NCI-H1436 (cell line): ENCODE data around the gene RAD51B.
"Not testable (repeated sequence)": the region's sequence is repeated elsewhere in the genome, so short reads cannot be mapped to it uniquely, and the experiment has no call there.

Experiments used
- DNase-seq: peaks from one replicate; lab custom pipeline; 2025; lab: John Stamatoyannopoulos, UW

The RAD51B gene

DNA sequence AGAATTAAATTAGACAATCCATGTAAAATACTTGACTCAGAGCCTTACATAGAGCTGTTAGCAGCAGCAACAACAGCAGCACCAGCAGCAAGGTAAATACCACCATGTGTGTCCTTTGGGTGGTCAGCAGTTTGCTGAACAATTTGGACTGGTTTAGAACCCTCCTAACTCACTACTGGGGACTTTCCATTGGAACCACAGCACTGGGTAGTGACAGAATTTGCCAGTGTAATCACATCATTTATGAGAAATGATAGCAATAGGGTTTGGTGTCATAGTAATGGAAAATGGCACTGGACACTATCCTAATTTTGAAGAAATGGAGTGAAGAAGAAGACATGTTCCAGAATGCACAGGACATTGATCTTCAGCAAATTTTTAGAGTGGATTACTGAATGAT, 392.8 kb downstream of the RAD51B start:
- DNase-seq, result no peak

GRCh38 chr14:68214431-68214830, 394.9 kb downstream of the RAD51B start:
- DNase-seq, result peak; percentile 2

DNA sequence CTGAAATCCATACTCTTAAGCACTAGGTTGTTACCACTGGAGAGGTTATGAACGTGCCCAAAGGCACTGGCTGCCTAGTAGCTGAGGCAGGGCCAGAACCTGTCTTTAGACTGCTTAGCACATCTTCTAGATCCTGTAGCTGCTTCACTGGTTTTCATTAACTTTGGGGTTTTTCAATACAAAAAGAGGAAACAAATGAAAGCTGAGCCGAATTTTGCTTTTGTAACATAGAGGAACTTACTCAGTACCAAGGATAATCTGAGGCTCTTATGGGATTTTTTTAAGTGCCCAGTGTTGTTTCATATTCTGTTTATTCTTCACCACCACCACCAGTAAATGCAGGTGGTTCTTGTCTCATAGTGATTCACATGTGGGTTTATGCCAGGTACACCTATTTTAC, 396.1 kb downstream of the RAD51B start:
- no peak for DNase-seq

DNA sequence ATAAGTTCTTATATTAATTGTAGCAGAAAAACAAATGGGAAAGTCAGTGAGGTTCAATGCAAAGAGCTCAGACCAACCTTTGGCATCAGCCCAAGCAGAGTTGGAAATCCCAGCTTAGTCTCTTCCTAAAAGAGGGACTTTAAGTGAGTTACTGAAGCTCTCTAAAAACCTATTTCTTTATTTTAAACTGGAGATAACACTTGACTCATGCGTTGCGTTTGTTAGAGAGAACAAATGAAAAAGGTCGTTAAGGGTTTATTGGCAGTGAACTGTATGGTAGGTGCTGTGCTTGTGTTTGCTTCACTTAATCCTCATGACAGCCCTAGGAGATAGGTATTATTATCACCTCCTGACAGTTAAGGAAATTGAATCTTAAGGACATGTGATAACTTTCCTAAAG, 396.5 kb downstream of the RAD51B start:
- DNase-seq, result no peak

DNA sequence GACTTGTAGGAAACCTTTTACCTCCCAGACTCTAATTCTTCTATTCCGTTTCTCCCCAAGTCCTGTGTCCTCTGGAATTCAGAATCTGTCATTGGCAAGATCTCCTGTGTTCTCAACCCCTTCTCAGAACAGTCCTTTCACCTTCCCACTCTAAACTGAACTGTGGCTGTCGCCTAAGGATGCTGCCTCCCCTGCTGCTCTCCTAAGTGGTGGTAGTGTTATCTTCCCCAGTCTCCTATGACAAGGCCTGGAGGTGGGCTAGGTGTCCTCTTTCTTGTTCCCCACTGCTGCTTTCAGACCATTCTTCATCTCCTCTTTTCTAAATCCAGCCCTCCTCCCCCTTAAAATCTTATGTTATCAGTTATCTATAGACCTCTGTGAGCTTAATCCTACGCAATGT, 397.4 kb downstream of the RAD51B start:
- DNase-seq, result no peak

GRCh38 chr14:68217791-68218340, 398.3 kb downstream of the RAD51B start:
- no peak for DNase-seq

- no peak for DNase-seq
These were observed 399.8 kb downstream of the RAD51B start for GRCh38 chr14:68219407-68219806.

DNA sequence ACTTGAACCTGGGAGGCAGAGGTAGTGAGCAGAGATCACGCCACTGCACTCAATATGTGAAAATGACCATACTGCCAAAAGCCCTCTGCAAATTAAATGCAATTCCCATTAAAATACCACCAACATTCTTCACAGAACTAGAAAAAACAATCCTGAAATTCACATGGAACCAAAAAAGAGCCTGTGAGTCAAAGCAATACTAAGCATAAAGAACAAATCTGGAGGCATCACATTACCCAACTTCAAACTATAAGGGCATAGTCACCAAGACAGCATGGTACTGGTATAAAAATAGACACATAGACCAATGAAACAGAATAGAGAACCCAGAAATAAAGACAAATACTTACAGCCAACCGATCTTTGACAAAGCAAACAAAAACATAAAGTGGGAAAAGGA, 401.5 kb downstream of the RAD51B start:
- not testable (repeated sequence) for DNase-seq

GRCh38 chr14:68222154-68222553, 402.6 kb downstream of the RAD51B start:
- DNase-seq, result no peak

DNA sequence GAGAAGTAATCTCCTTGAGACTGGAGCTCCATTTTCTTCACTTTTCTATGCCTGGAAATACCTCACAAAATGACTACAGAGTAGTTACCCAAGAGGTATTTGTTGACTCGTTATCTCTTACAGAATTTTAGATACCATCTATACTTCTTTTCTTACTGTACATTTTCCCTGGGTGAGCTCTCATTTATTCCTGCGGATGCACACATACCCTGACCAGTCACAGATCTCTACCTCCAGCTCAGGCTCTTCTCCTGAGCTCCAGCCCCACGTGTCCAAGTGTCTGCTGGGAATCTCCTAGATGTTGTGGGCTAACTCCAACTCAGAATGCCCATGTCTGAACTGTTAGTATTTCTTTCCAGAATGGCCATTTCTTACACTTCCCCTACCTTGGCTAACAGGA, 403.1 kb downstream of the RAD51B start:
- no peak for DNase-seq

GRCh38 chr14:68223631-68224030, 404.1 kb downstream of the RAD51B start:
- no peak for DNase-seq

DNA sequence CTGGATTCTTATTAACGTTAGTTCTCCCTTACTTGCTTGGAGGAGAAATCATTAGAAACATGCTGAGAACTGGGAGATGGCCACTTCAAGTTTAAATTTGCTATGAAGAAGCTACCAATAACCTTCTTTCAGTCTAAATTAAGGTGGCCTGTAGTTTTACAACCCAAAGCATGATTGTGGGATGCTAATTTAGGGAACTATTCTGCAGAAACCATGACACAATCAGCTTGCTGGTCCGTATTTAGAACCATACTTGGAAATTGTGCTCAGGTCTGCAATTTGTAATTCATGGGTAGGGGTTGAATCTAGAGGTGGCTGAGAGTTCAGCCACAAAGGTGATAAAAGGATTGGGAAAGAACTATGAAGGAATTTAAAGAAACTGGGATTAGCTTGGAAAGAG, 405.7 kb downstream of the RAD51B start:
- no peak for DNase-seq

DNA sequence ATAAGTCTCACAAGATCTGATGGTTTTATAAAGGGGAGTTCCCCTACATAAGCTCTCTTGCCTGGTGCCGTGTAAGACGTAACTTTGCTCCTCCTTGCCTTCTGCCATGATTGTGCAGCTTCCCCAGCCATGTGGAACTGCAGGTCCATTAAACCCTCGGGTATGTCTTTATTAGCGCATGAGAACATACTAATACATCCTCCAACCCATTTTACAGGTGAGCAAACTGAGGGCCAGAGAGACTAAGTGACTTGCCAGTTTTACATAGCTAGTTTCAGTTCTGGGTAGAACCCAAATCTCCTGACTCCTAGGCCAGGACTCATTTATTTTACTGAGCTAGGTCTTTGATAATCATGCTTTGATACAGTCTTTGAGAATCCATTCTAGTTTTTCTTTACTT, 406.9 kb downstream of the RAD51B start:
- no peak for DNase-seq

- no peak for DNase-seq
These were observed 409.1 kb downstream of the RAD51B start for GRCh38 chr14:68228656-68229055.

GRCh38 chr14:68229423-68230100, 410.0 kb downstream of the RAD51B start:
- no peak for DNase-seq

- DNase-seq, result no peak
These were observed 410.8 kb downstream of the RAD51B start for GRCh38 chr14:68230202-68230949.

DNA sequence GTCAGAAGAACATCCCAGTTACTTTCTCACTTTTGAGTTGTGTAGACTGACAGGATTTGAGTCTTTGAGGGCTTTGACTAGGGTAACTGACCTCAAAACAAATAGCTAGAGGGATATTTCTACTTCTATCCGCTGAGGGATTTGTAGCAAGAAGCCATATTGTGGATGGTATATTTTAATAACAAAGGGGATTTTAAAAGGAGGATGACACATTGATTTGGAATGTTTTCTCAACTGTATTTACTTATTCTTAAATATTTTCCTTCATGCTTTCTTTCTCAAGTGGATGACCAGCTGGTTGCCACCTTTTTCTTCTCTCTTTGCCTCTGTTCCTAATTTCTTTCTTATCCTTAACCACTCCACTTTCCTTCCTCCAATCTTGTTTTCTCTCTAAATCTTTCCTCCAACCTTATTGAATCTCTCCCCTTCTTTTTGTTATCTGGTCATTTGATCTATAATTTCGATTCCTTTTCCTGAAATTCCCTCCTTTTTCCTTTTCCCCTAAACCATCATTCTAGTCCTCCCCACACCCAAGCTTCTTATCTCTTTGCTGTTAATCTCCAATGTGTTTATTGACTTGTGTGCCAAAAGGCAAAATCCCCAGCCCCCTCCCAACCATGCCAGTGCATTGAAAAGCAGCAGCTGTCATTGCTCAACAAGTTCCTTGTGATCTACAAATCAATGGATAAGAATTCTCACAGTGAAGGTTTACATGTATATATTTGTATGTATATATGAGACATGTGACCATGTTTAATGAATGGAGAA, 411.6 kb downstream of the RAD51B start:
- DNase-seq, result no peak

DNA sequence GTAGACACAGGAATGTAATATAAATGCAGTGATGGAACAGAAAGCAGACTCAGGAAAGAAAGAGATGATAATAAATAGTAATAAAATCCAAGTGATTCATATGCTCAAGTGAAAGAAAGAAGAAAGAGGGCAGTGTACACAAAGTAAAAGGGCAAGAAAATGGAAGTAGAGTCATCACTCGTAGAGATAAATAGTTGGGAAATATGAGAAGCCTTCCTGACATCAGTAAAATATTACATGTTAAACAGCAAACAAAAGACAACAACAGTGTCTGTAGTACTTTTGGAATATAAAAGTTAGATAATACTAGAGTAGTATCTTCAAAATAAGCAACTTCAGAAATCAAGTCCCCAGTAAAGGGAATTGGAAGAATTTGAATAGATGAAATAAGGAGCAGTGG, 412.3 kb downstream of the RAD51B start:
- no peak for DNase-seq

GRCh38 chr14:68232300-68233055, 412.9 kb downstream of the RAD51B start:
- DNase-seq, result no peak

DNA sequence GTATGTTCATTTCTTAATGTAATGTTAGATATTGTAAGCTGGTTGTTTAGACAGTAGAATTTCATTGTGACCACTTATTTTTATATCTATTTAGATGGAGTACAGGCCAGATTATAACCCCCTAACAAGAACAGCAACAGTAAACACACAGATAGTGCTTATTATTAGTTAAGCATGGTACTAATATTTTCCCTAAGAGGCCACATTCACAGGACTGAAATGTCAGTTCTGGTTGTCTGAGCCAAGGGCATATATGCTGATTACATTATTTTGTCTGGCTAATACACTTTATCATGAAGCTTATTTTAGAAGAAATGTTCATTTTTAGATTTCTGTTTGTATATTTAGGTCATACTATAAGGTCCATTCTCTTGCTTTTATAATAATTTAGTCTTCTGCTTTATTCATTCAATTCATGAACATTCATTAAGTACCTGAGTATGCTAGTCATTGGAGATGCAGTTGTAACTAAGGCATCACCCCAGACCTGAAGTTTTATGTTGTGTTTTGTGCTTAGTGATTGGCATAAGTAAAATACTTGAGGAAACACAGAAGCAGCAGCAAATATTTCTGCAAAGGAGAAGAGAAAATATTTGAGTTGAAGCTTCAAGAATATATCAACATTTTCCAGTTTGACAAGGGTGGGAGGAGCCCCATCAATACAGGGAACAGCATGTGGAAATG, 413.7 kb downstream of the RAD51B start:
- DNase-seq, result no peak
